NK-92 treated with Interleukin-12 subunit alpha and Interleukin-12 subunit beta, amount 100 ng/mL, for 24 hours (cell line): ENCODE measurements around the gene ATOH8.
A peak's percentile ranks its signal among the peaks of the same experiment; 100 is the strongest.

Experiments
- DNase-seq: peaks from one replicate; lab custom pipeline; 2025; lab: John Stamatoyannopoulos, UW

Gene ATOH8

GRCh38 chr2:85786865-85787264 is 33.1 kb downstream of the ATOH8 start:
- no peak for DNase-seq

- no peak for DNase-seq
Measured at GRCh38 chr2:85787282-85787980, 33.6 kb downstream of the ATOH8 start.

DNA sequence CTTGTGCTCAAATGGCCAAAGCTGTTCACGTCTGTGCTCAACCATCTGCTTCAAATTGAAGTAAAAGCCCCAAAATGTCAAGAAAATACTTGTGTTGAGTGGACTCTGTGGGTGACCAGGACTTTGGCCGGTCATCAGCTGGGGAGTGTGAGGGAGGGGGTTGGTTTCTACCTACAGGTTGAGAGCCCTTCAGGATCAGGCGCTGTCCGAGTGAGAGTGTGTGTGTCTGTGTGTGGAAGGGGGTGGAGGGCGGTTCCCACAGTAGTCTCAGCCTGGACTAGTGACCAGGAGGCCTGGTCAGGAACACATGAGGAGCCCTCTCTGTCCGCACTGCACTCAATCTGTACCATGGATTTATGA is 34.2 kb downstream of the ATOH8 start:
- no peak for DNase-seq

- DNase-seq = no peak
Measured at GRCh38 chr2:85788603-85789002, 34.8 kb downstream of the ATOH8 start.

DNA sequence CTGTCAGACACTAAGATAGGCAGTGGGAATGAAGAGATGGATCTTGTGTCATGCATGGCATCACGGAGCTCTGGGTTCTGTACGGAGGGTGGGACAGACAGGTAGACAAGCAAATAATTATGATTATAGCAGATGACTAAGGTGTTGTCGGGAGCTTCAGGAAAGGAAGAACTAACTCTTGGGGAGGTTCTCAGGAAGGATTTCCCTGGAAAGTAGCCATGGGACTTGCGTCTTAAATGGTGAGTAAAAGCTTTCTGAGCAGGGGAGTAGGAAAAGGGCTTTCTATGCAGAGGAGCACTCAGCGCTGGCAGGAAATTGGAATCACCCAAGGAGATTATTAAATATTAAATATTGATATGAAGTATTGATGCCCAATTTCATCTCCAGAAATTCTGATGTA is 35.5 kb downstream of the ATOH8 start:
- DNase-seq = no peak

GRCh38 chr2:85790032-85790431 is 36.2 kb downstream of the ATOH8 start:
- no peak for DNase-seq

- no peak for DNase-seq
Measured at GRCh38 chr2:85790499-85791188, 36.9 kb downstream of the ATOH8 start.

DNA sequence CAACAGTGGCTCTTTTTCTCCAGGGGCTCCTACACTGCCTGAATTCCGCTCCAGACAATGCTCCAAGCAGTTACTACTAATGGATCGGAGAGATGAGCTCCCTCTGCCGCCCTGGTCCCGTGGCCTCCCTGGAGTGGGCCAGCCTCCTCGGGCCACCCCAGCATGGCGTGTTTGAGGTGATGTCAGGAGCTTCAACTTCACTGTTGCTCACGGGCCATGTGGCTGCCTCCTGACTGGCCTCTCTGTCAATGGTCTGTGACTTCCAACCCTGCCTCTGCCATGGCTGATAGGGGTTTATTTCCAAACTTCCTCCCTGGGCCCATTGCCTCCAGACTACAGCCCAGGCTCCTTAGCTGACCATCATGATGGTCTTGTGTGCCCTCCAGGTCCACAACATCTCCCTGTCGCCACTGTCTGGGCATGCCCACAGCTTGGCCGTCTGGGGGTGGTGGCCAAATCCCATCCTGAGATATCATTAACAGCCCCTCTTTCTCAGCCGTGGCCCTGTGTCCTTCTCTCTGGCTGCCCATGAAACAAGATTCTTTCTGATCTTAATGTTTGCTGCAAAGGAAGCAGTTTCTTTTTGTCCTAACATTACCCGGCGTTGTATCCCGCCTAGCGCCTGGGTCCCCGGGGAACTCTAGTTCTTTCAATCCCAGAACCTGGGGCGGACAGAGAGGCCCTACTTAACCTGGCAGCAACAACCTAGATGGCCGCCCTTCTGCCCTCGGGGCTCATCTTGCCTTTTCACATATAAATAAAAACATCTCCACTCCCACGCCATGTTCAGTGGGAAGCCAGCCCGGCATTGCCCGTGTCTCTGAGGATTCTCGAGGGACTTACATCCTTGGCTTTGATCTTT is 38.1 kb downstream of the ATOH8 start:
- no peak for DNase-seq

- no peak for DNase-seq
Measured at GRCh38 chr2:85792783-85793441, 39.1 kb downstream of the ATOH8 start.

- no peak for DNase-seq
Measured at GRCh38 chr2:85793584-85793983, 39.8 kb downstream of the ATOH8 start.

DNA sequence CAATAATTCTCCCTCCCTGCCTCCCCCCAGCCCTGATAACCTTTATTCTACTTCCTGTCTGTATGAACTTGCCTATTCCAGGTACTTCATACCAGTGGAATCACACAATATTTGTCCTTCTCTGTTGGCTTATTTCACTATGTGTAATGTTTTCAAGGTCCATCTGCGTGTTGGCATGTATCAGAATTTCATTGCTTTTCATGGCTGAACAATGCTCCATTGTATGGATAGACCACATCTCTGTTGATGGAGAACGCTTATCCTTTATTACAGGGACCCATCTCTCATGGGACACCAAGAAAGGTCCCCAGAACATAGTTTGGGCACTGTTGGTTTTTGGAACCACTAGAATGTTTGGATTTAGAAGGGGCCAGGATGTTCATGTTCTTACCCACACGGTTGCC is 40.2 kb downstream of the ATOH8 start:
- no peak for DNase-seq

- DNase-seq = no peak
Measured at GRCh38 chr2:85794491-85795121, 40.8 kb downstream of the ATOH8 start.

DNA sequence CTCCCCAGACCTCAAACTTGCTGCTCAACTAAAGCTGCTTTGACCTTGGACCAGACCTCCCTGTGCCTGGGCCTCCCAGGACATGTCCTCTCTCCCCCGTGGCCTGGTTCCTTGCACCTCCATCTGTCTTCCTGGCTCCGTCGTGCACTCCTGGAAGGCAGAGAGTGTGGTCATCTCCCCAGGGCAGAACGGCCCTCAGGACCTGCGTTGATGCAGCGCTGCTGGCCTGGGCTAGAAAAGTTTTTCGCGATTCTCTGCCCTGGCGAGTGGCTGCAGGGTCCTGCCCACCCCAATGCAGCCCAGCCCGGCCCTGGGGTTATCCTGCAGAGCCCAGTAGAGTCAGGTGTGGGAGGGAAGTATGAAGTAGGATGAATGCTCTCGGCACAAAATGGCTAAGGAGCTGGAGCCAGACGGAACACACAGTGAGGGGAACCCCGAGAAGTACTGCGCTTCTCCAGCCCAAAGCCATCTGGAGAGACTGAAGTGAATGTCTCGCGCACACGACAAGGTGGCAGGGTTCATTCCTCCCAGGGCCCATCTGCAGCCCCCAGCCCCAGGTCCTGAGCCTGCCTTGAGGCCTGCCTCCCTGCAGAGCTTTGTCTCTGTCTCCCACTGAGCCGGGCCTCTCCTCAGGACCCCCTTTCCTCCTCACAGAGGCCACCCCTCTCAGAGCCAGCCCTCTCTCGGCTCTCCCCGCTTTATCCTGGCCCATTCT is 41.7 kb downstream of the ATOH8 start:
- no peak for DNase-seq

DNA sequence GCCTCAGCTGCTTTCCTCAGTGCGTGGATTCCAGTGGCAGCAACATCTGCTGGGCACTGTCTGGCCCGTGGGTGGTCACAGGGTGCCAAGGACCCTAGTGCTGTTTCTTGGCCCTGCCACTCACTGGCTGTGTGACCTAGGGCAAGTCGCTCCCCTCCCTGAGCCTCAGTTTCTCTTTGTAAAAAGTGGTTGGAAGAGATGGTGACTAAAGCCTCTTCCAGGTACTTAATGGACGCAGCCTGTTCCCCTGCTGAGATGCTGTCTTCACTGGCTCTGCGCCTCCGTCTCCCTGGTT is 42.2 kb downstream of the ATOH8 start:
- no peak for DNase-seq

DNA sequence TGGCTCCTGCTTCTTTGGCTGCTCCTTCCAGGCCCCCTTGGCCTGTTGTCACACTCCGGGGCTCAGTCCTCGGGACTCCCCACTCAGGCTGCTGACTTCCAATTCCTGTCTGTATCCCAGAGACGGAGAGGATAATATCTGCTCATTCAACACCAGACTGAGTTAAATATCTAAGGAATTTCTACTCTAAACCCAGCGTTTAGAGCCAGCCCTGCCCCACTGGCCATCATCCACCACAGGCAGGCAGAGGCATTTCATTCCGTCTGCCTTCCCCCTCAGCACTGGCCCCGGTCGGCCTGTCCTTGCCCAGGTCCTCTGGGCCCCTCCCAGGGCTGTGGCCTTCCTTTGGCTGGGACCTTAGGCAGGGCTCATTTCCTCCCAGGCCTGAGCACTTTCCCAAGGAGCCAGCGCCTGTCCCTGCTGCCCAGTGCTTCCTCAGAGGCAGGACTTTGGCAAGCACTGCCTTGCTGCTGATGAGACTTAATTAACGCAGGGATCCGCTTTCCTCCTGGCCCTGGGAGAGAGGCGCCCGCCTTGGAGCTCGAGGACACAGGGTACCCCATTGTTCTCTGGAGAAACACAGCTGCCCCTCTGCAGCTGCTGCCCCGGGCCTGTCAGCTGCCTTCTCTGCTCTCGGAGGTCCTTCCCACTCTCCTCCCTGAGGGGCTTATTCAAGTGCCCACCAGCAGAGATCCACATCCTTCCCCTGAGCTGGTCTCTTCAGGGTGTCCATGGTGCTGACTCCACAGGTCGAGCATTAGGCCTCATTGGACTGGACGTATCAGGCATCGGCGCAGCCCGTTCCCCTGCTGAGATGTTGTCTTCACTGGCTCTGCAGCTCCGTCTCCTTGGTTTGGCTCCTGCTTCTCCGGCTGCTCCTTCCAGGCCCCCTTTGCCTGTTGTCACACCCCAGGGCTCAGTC is 42.8 kb downstream of the ATOH8 start:
- DNase-seq = no peak

GRCh38 chr2:85797263-85797660 is 43.5 kb downstream of the ATOH8 start:
- DNase-seq = no peak

DNA sequence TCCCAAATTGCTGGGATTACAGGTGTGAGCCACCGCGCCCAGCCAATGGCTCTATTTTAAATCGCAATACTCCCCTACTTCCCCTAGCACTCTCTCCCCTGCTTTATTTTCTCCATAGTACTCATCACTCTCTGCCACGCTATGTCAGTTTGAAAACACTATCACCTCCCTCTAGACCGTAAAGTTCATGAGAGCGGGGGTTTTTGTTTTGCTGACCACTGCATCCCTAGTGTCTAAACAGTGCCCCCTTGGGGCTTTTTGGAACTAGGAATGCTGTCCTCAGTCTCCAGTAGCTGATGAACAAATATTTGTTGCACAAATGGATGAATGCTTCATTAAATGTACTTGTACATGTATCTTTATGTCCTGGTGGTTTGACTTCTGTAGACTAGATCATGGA is 44.1 kb downstream of the ATOH8 start:
- no peak for DNase-seq

GRCh38 chr2:85799215-85799956 is 45.6 kb downstream of the ATOH8 start:
- peak; percentile 54 for DNase-seq

GRCh38 chr2:85800586-85800985 is 46.8 kb downstream of the ATOH8 start:
- no peak for DNase-seq

DNA sequence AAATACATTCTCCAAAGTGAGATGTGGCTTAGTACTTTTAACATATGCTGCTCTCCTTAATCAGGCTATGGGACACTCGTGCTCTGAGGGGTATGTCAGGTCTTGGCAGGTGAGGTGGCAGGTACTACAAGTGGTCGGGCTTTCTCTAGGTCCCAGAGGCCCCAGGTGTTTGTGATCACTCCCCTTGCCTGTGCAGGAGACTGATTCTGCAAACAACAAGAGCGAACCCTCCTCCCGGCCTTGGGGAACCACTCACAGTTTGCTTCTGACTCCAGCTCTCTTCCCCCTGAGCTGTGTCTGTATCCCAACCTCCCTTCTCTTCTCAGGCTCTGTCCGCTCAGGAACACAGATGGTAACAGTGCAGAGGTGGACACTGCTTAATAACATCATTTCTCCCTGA is 48.1 kb downstream of the ATOH8 start:
- no peak for DNase-seq
